GM19468 (cell line): ENCODE measurements around the gene UTP18.
A peak's percentile ranks its signal among the peaks of the same experiment; 100 is the strongest.
"Not testable (repeated sequence)": the region's sequence is repeated elsewhere in the genome, so short reads cannot be mapped to it uniquely, and the experiment has no call there.

Experiments used
- ATAC-seq: cut with Tn5 transposase; IDR thresholded peaks from one replicate; pipeline ENCODE4 v1.9.1; 2021; ENCODE audit warnings: mild to moderate bottlenecking, moderate library complexity, moderate number of reproducible peaks; ENCODE audit not compliant: unreplicated experiment; ENCODE audit errors: extremely low read depth

Gene UTP18

GRCh38 chr17:51260237-51261023 lies at the start of gene UTP18:
UTP18 (plus strand) TSS chr17:51260546; CDS start chr17:51260585, 39 bp downstream.
- peak; percentile 58 for ATAC-seq

GRCh38 chr17:51214920-51215319 lies 45.4 kb upstream of the UTP18 start:
- no peak for ATAC-seq

- no peak for ATAC-seq
These were observed 42.4 kb upstream of the UTP18 start for GRCh38 chr17:51217946-51218345.

GRCh38 chr17:51221322-51221721 lies 39.0 kb upstream of the UTP18 start:
- no peak for ATAC-seq

- no peak for ATAC-seq
These were observed 35.7 kb upstream of the UTP18 start for GRCh38 chr17:51224402-51225262.

- not testable (repeated sequence) for ATAC-seq
These were observed 34.8 kb upstream of the UTP18 start for GRCh38 chr17:51225523-51225922.

GRCh38 chr17:51228161-51228560 lies 32.2 kb upstream of the UTP18 start:
- ATAC-seq = no peak

GRCh38 chr17:51229889-51230288 lies 30.5 kb upstream of the UTP18 start:
- ATAC-seq = no peak

- no peak for ATAC-seq
These were observed 30.0 kb upstream of the UTP18 start for GRCh38 chr17:51230306-51230705.

- ATAC-seq = no peak
These were observed 28.3 kb upstream of the UTP18 start for GRCh38 chr17:51231999-51232398.

GRCh38 chr17:51234162-51234561 lies 26.2 kb upstream of the UTP18 start:
- no peak for ATAC-seq

GRCh38 chr17:51238255-51238887 lies 22.0 kb upstream of the UTP18 start:
- ATAC-seq = no peak

GRCh38 chr17:51240275-51240674 lies 20.1 kb upstream of the UTP18 start:
- ATAC-seq = no peak

- ATAC-seq = no peak
These were observed 16.3 kb upstream of the UTP18 start for GRCh38 chr17:51244041-51244440.

- no peak for ATAC-seq
These were observed 14.8 kb upstream of the UTP18 start for GRCh38 chr17:51245535-51245934.

GRCh38 chr17:51250314-51250840 lies 10.0 kb upstream of the UTP18 start:
- no peak for ATAC-seq

GRCh38 chr17:51251010-51251409 lies 9.3 kb upstream of the UTP18 start:
- no peak for ATAC-seq

GRCh38 chr17:51255673-51256072 lies 4.7 kb upstream of the UTP18 start:
- no peak for ATAC-seq

- ATAC-seq = no peak
These were observed 4.2 kb upstream of the UTP18 start for GRCh38 chr17:51256101-51256500.
